HEK293 (cell line): Measurements from ENCODE around the gene UBAP2.

ENCODE experiments used
- CTCF ChIA-PET: fragments of 350-600 bp; formaldehyde crosslinking; extraction: SDS; loops from one replicate; lab custom pipeline; 2021; ENCODE audit warnings: antibody characterized with exemption; lab: Yijun Ruan, JAX
- POLR2A ChIA-PET: fragments of 300-600 bp; formaldehyde crosslinking; extraction: SDS; loops from one replicate; lab custom pipeline; 2020; ENCODE audit warnings: antibody characterized with exemption, inconsistent platforms; lab: Yijun Ruan, JAX
- H3K27ac ChIP-seq: fragments of 200-500 bp; sonication (Bioruptor generic); 2 replicates; pipeline ENCODE4 v1.5.1; 2014; ENCODE audit warnings: low read depth, low read length, control low read depth, inconsistent platforms; ENCODE audit errors: extremely low read depth
- H3K36me3 ChIP-seq, 2 experiments: fragments of 200-500 bp in 1 of 2; sonication (Bioruptor generic) in 1 of 2; 1 replicate in 1 of 2; 2 replicates in 1 of 2; pipeline ENCODE4 v1.5.1; 2014 to 2017; ENCODE audit warnings: inconsistent platforms in 2 of 2, low read length in 2 of 2; ENCODE audit not compliant: control insufficient read depth in 2 of 2, insufficient read depth in 1 of 2
- H3K4me1 ChIP-seq: fragments of 200-500 bp; sonication (Bioruptor generic); 2 replicates; pipeline ENCODE4 v1.5.1; 2014; ENCODE audit warnings: mild to moderate bottlenecking, low read length, inconsistent platforms; ENCODE audit not compliant: control insufficient read depth, insufficient read depth
- H3K4me3 ChIP-seq: 2 replicates; pipeline ENCODE4 v1.5.1; 2011; ENCODE audit warnings: low read depth, mild to moderate bottlenecking, control low read depth, low read length, moderate library complexity
- H3K9me3 ChIP-seq: fragments of 200-500 bp; sonication (Bioruptor generic); 2 replicates; pipeline ENCODE4 v1.5.1; 2014; ENCODE audit warnings: low read depth, low read length, inconsistent platforms; ENCODE audit not compliant: control insufficient read depth, insufficient read depth
- BCL11B ChIP-seq: fragments of 450-650 bp; formaldehyde crosslinking; IDR thresholded peaks from 2 replicates; pipeline ENCODE4 v1.5.1; 2016; ENCODE audit warnings: low read depth, missing biosample characterization, missing genetic modification characterization
- EGR2 ChIP-seq: fragments of 450-650 bp; formaldehyde crosslinking; IDR thresholded peaks from 2 replicates; pipeline ENCODE4 v1.5.1; 2016; ENCODE audit warnings: low read depth, missing biosample characterization, missing genetic modification characterization
- GLI4 ChIP-seq: fragments of 450-650 bp; formaldehyde crosslinking; IDR thresholded peaks from 2 replicates; pipeline ENCODE4 v1.5.1; 2016; ENCODE audit warnings: missing biosample characterization, missing genetic modification characterization
- REPIN1 ChIP-seq: fragments of 450-650 bp; formaldehyde crosslinking; IDR thresholded peaks from 2 replicates; pipeline ENCODE4 v1.5.1; 2017; ENCODE audit warnings: missing biosample characterization, missing genetic modification characterization, low read depth
- SALL2 ChIP-seq: fragments of 450-650 bp; formaldehyde crosslinking; IDR thresholded peaks from 2 replicates; pipeline ENCODE4 v1.5.0; 2017; ENCODE audit warnings: missing biosample characterization, mild to moderate bottlenecking, missing genetic modification characterization, borderline replicate concordance
- YY1 ChIP-seq: fragments of 450-650 bp; formaldehyde crosslinking; IDR thresholded peaks from 2 replicates; pipeline ENCODE4 v1.5.1; 2018; ENCODE audit warnings: missing biosample characterization, missing genetic modification characterization
- ZBTB17 ChIP-seq: fragments of 450-650 bp; formaldehyde crosslinking; IDR thresholded peaks from 2 replicates; pipeline ENCODE4 v1.5.1; 2016; ENCODE audit warnings: missing biosample characterization, missing genetic modification characterization
- ZBTB7A ChIP-seq: fragments of 450-650 bp; formaldehyde crosslinking; IDR thresholded peaks from 2 replicates; pipeline ENCODE4 v1.5.1; 2016; ENCODE audit warnings: low read depth, missing biosample characterization, missing genetic modification characterization
- ZFP3 ChIP-seq: fragments of 450-650 bp; formaldehyde crosslinking; IDR thresholded peaks from 2 replicates; pipeline ENCODE4 v1.5.1; 2016; ENCODE audit warnings: low read depth, missing biosample characterization, missing genetic modification characterization
- ZNF146 ChIP-seq: fragments of 450-650 bp; formaldehyde crosslinking; IDR thresholded peaks from 2 replicates; pipeline ENCODE4 v1.5.1; 2016; ENCODE audit warnings: missing biosample characterization, missing genetic modification characterization
- ZNF2 ChIP-seq: fragments of 450-650 bp; formaldehyde crosslinking; IDR thresholded peaks from 2 replicates; pipeline ENCODE4 v1.5.1; 2016; ENCODE audit warnings: missing biosample characterization, missing genetic modification characterization
- ZNF202 ChIP-seq: fragments of 450-650 bp; formaldehyde crosslinking; IDR thresholded peaks from 2 replicates; pipeline ENCODE4 v1.5.1; 2016; ENCODE audit warnings: missing biosample characterization, missing genetic modification characterization, borderline replicate concordance
- ZNF214 ChIP-seq: fragments of 450-650 bp; formaldehyde crosslinking; IDR thresholded peaks from 2 replicates; pipeline ENCODE4 v1.5.1; 2017; ENCODE audit warnings: missing biosample characterization, mild to moderate bottlenecking, missing genetic modification characterization, borderline replicate concordance
- ZNF266 ChIP-seq: fragments of 450-650 bp; formaldehyde crosslinking; IDR thresholded peaks from 2 replicates; pipeline ENCODE4 v1.5.1; 2016; ENCODE audit warnings: missing biosample characterization, missing genetic modification characterization, low read depth
- ZNF292 ChIP-seq: fragments of 450-650 bp; formaldehyde crosslinking; IDR thresholded peaks from 2 replicates; pipeline ENCODE4 v1.5.1; 2016; ENCODE audit warnings: low read depth, missing biosample characterization, missing genetic modification characterization, borderline replicate concordance
- ZNF366 ChIP-seq: fragments of 450-650 bp; formaldehyde crosslinking; conservative IDR thresholded peaks from 2 replicates; pipeline ENCODE4 v1.5.1; 2016; ENCODE audit warnings: missing biosample characterization, missing genetic modification characterization
- ZNF416 ChIP-seq: fragments of 450-650 bp; formaldehyde crosslinking; IDR thresholded peaks from 2 replicates; pipeline ENCODE4 v1.5.1; 2016; ENCODE audit warnings: missing biosample characterization, missing genetic modification characterization
- ZNF501 ChIP-seq: fragments of 450-650 bp; formaldehyde crosslinking; IDR thresholded peaks from 2 replicates; pipeline ENCODE4 v1.5.1; 2016; ENCODE audit warnings: missing biosample characterization, missing genetic modification characterization
- ZNF510 ChIP-seq: fragments of 450-650 bp; formaldehyde crosslinking; IDR thresholded peaks from 2 replicates; pipeline ENCODE4 v1.5.1; 2018; ENCODE audit warnings: mild to moderate bottlenecking, missing genetic modification characterization, missing biosample characterization; ENCODE audit not compliant: insufficient replicate concordance
- ZNF521 ChIP-seq: fragments of 450-650 bp; formaldehyde crosslinking; IDR thresholded peaks from 2 replicates; pipeline ENCODE4 v1.5.1; 2017; ENCODE audit warnings: missing biosample characterization, mild to moderate bottlenecking, missing genetic modification characterization
- ZNF544 ChIP-seq: fragments of 450-650 bp; formaldehyde crosslinking; IDR thresholded peaks from 2 replicates; pipeline ENCODE4 v1.5.0; 2017; ENCODE audit warnings: missing biosample characterization, missing genetic modification characterization
- ZNF561 ChIP-seq: fragments of 450-650 bp; IDR thresholded peaks from 2 replicates; pipeline ENCODE4 v1.5.1; 2018; ENCODE audit warnings: missing biosample characterization, missing genetic modification characterization, borderline replicate concordance
- ZNF664 ChIP-seq: fragments of 450-650 bp; formaldehyde crosslinking; IDR thresholded peaks from 2 replicates; pipeline ENCODE4 v1.5.1; 2016; ENCODE audit warnings: missing biosample characterization, missing genetic modification characterization
- ZNF670 ChIP-seq: fragments of 450-650 bp; formaldehyde crosslinking; IDR thresholded peaks from 2 replicates; pipeline ENCODE4 v1.5.1; 2016; ENCODE audit warnings: missing biosample characterization, missing genetic modification characterization, low read depth
- ZNF843 ChIP-seq: fragments of 450-650 bp; formaldehyde crosslinking; IDR thresholded peaks from 2 replicates; pipeline ENCODE4 v1.5.1; 2016; ENCODE audit warnings: missing biosample characterization, missing genetic modification characterization
- ZSCAN30 ChIP-seq: fragments of 450-650 bp; IDR thresholded peaks from 2 replicates; pipeline ENCODE4 v1.5.1; 2018; ENCODE audit warnings: missing biosample characterization, mild to moderate bottlenecking, missing genetic modification characterization, moderate library complexity
- TF ChIP-seq, protein P1 (sequence below): fragments of 450-650 bp; IDR thresholded peaks from 2 replicates; pipeline ENCODE4 v1.5.1; 2018; ENCODE audit warnings: missing biosample characterization, missing genetic modification characterization
- TF ChIP-seq, protein P2 (sequence below): fragments of 450-650 bp; formaldehyde crosslinking; optimal IDR thresholded peaks from 2 replicates; pipeline ENCODE3; 2016; ENCODE audit warnings: missing biosample characterization, mild to moderate bottlenecking, missing genetic modification characterization

UBAP2 gene

DNA sequence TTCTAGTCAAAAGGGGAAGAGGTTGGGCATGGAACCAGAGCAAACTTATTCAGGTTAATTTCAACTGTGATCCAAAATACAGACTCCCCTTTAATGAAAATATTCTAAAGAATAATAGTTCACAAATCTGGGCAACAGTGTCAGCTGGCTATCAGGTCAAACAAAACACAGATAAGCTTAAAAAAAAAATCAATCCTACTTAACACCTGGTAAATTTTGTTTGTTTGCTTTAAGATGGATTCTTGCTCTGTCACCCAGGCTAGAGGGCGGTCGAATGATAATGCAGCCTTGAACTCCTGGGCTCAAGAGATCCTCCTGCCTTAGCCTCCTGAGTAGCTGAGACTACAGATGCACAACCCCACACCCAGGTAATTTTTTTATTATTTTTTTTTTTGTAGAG lies 89.0 kb downstream of the UBAP2 start (continued):
- no peak for TF ChIP-seq ZNF501 (tag by site-specific recombination)
- TF ChIP-seq, all 188 proteins: peak for 0

DNA sequence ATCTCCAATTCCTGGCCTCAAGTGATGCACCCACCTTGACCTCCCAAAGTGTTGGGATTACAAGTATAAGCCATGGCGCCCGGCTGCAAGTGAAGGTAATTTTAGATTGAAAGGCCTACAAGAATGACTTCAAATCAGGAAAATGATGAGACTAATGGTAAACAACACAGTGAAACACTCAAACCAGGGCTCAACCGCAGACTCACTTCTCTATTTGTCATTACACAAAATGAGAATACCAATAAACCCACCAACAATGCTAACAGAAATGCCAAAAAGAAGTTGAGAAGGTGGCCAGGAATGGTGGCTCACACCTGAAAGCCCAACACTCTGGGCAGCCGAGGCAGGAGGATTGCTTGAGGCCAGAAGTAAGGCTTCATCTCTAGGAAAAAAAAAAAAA lies 92.1 kb downstream of the UBAP2 start:
- Histone ChIP-seq H3K9me3 (no peaks in the 10 kb centered on the region), H3K36me3 (peaks cover 7 to 70% of the 10 kb centered on the region in 2 experiments; a peak in 2 of 3 replicates), H3K4me1 (no peaks in the 10 kb centered on the region), H3K27ac (no peak overlapping the region), H3K4me3 (no peak overlapping the region)
- ChIA-PET CTCF (interaction anchor here (0.6 kb wide), 1 partner anchor 13 kb away, joined by 3 read pairs; no protein-coding TSS in a partner anchor), POLR2A (no interaction called here)
- TF ChIP-seq ZNF214 (tag by site-specific recombination) (no peak), ZNF2 (tag by site-specific recombination) (no peak), ZNF561 (tag by site-specific recombination) (no peak), REPIN1 (tag by site-specific recombination) (no peak), ZNF416 (no peak), SALL2 (tag by site-specific recombination) (no peak), ZFP3 (tag by site-specific recombination) (no peak), ZNF544 (tag by site-specific recombination) (no peak), YY1 (tag by site-specific recombination) (no peak), BCL11B (tag by site-specific recombination) (no peak), ZSCAN30 (tag by site-specific recombination) (no peak), ZNF670 (tag by site-specific recombination) (no peak), ZBTB17 (tag by site-specific recombination) (no peak), ZNF292 (tag by site-specific recombination) (no peak)
- TF ChIP-seq, protein P1, sequence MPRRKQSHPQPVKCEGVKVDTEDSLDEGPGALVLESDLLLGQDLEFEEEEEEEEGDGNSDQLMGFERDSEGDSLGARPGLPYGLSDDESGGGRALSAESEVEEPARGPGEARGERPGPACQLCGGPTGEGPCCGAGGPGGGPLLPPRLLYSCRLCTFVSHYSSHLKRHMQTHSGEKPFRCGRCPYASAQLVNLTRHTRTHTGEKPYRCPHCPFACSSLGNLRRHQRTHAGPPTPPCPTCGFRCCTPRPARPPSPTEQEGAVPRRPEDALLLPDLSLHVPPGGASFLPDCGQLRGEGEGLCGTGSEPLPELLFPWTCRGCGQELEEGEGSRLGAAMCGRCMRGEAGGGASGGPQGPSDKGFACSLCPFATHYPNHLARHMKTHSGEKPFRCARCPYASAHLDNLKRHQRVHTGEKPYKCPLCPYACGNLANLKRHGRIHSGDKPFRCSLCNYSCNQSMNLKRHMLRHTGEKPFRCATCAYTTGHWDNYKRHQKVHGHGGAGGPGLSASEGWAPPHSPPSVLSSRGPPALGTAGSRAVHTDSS (tag by site-specific recombination), result no peak

DNA sequence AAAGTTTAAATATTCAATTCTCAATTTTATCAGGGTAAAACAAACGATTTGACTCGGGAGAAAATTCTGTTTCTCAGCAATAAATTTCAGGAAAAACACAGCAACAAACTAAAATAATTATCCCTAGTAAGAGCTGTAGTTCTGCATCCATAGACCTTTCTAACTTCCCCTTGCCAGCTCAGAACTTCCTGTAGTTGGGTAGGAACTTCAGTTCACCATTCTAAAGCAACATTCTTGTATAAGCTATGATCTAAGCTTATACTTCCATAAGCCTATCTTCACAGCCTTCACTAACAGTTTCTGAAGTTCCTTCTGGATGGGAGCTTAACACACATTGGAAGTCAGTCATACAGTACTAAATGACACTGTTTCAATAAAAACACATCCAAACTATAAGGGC lies 96.6 kb downstream of the UBAP2 start:
- CTCF ChIA-PET, result interaction anchor here (0.5 to 1.4 kb wide), 5 partner anchors 21 to 187 kb away, joined by 3 to 4 read pairs (median 3); no protein-coding TSS in a partner anchor
- no peak overlapping the region for H3K27ac ChIP-seq

More for the DNA sequence above, 96.6 kb downstream of the UBAP2 start:
- no peaks in the 10 kb centered on the region for H3K4me1 ChIP-seq
- POLR2A ChIA-PET, result no interaction called here
- peaks cover 7 to 66% of the 10 kb centered on the region in 2 experiments for H3K36me3 ChIP-seq
- H3K4me3 ChIP-seq, result no peak overlapping the region
- H3K9me3 ChIP-seq, result no peaks in the 10 kb centered on the region
- no peak for TF ChIP-seq ZNF521 (tag by site-specific recombination)
- no peak for TF ChIP-seq ZNF266
- no peak for TF ChIP-seq ZNF202 (tag by site-specific recombination)
- no peak for TF ChIP-seq ZNF146 (tag by site-specific recombination)
- no peak for TF ChIP-seq ZNF366
- TF ChIP-seq ZNF664 (tag by site-specific recombination), result no peak
- no peak for TF ChIP-seq EGR2 (tag by site-specific recombination)
- no peak for TF ChIP-seq ZNF843
- TF ChIP-seq ZNF670 (tag by site-specific recombination), result no peak
- no peak for TF ChIP-seq ZSCAN30 (tag by site-specific recombination)
- TF ChIP-seq ZNF510 (tag by site-specific recombination), result no peak
- TF ChIP-seq, protein P2, sequence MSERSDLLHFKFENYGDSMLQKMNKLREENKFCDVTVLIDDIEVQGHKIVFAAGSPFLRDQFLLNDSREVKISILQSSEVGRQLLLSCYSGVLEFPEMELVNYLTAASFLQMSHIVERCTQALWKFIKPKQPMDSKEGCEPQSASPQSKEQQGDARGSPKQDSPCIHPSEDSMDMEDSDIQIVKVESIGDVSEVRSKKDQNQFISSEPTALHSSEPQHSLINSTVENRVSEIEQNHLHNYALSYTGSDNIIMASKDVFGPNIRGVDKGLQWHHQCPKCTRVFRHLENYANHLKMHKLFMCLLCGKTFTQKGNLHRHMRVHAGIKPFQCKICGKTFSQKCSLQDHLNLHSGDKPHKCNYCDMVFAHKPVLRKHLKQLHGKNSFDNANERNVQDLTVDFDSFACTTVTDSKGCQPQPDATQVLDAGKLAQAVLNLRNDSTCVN, result no peak
- no peak for TF ChIP-seq GLI4
- no peak for TF ChIP-seq YY1 (tag by site-specific recombination)
- no peak for TF ChIP-seq ZBTB7A
